Mammary epithelial cell (primary cell): ENCODE data around the gene CTBS.

ENCODE experiments used
- EZH2 ChIP-seq: IDR thresholded peaks from 2 replicates; pipeline ENCODE4 v1.6.1; 2012; ENCODE audit warnings: low read length, inconsistent platforms, borderline replicate concordance
- TF ChIP-seq, protein P1 (sequence below), 2 donors: IDR thresholded peaks in 1 of 2; conservative IDR thresholded peaks in 1 of 2; 2 replicates each; pipeline ENCODE4 v1.5.1; 2011 to 2012; ENCODE audit warnings: inconsistent platforms in 2 of 2, low read length in 2 of 2, mild to moderate bottlenecking in 2 of 2, control low read depth in 1 of 2, low read depth in 1 of 2; ENCODE audit not compliant: insufficient read depth in 1 of 2; ENCODE audit errors: extremely low read depth in 1 of 2

DNA sequence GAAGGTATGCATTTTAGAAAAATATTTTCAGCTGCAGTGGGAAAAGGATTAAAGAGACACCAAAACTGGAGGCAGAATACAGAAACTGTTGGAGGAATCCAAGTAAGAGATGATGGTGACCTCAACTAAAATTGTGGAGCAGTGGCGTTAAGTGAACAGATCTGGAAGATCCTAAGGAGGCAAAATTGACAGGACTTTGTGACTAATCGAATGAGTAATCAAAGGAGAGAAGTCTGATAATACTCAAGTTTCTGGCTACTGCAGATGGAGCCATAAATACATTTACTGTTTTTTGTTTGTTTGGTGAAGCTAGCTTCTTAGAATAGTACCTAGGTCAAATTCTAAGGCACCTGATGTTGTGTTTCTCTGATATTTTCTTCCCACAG, 3.1 kb downstream of the CTBS start:
- TF ChIP-seq, protein P1, sequence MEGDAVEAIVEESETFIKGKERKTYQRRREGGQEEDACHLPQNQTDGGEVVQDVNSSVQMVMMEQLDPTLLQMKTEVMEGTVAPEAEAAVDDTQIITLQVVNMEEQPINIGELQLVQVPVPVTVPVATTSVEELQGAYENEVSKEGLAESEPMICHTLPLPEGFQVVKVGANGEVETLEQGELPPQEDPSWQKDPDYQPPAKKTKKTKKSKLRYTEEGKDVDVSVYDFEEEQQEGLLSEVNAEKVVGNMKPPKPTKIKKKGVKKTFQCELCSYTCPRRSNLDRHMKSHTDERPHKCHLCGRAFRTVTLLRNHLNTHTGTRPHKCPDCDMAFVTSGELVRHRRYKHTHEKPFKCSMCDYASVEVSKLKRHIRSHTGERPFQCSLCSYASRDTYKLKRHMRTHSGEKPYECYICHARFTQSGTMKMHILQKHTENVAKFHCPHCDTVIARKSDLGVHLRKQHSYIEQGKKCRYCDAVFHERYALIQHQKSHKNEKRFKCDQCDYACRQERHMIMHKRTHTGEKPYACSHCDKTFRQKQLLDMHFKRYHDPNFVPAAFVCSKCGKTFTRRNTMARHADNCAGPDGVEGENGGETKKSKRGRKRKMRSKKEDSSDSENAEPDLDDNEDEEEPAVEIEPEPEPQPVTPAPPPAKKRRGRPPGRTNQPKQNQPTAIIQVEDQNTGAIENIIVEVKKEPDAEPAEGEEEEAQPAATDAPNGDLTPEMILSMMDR (conservative IDR thresholded peaks at IDR 0.05 in 1 of 2, IDR thresholded peaks at IDR 0.05 in 1 of 2; ENCODE audit: extremely low read depth in 1 of 2, insufficient read depth in 1 of 2, low read depth in 1 of 2, low read length in 2 of 2): no peak
- no peak for TF ChIP-seq EZH2
